Kidney glomerular epithelial cell (primary cell): ENCODE data around the gene UBTD2.

Experiments
- DNase-seq: peaks from one replicate; lab custom pipeline; 2025; lab: John Stamatoyannopoulos, UW

UBTD2 gene

GRCh38 chr5:172171118-172171517 is 112.4 kb downstream of the UBTD2 start:
- DNase-seq, result no peak

GRCh38 chr5:172170251-172170701 is 113.3 kb downstream of the UBTD2 start:
- no peak for DNase-seq

- DNase-seq, result no peak
Measured at GRCh38 chr5:172169216-172169615, 114.3 kb downstream of the UBTD2 start.

- DNase-seq, result no peak
Measured at GRCh38 chr5:172168311-172168710, 115.3 kb downstream of the UBTD2 start.

GRCh38 chr5:172167895-172168294 is 115.7 kb downstream of the UBTD2 start:
- DNase-seq, result no peak

GRCh38 chr5:172166030-172166826 is 117.3 kb downstream of the UBTD2 start:
- DNase-seq, result no peak

GRCh38 chr5:172165465-172165864 is 118.1 kb downstream of the UBTD2 start:
- DNase-seq, result no peak

GRCh38 chr5:172164769-172165212 is 118.8 kb downstream of the UBTD2 start:
- DNase-seq, result no peak

GRCh38 chr5:172163346-172163745 is 120.2 kb downstream of the UBTD2 start:
- no peak for DNase-seq

GRCh38 chr5:172162987-172163343 is 120.6 kb downstream of the UBTD2 start:
- no peak for DNase-seq

GRCh38 chr5:172162323-172162986 is 121.1 kb downstream of the UBTD2 start:
- no peak for DNase-seq

- DNase-seq, result no peak
Measured at GRCh38 chr5:172160506-172160905, 123.1 kb downstream of the UBTD2 start.
